ENCODE measurements around the gene SRCAP.

The SRCAP gene

GRCh38 chr16:30737794-30738648 is 39.0 kb downstream of the SRCAP start:
- no peak for DNase-seq

- no peak for DNase-seq
These were observed 40.3 kb downstream of the SRCAP start for GRCh38 chr16:30738984-30739951.

GRCh38 chr16:30740364-30741251 is 41.6 kb downstream of the SRCAP start:
- peak; percentile 9 for DNase-seq

- no peak for DNase-seq
These were observed 42.5 kb downstream of the SRCAP start for GRCh38 chr16:30741461-30741914.

GRCh38 chr16:30743716-30744115 is 44.7 kb downstream of the SRCAP start:
- DNase-seq, result no peak

- DNase-seq, result no peak
These were observed 45.2 kb downstream of the SRCAP start for GRCh38 chr16:30744183-30744582.

GRCh38 chr16:30745082-30745481 is 46.1 kb downstream of the SRCAP start:
- no peak for DNase-seq

- no peak for DNase-seq
These were observed 47.7 kb downstream of the SRCAP start for GRCh38 chr16:30746638-30747175.

- DNase-seq, result no peak
These were observed 48.4 kb downstream of the SRCAP start for GRCh38 chr16:30747331-30747730.

GRCh38 chr16:30747799-30748633 is 49.0 kb downstream of the SRCAP start, which contains the start of gene PHKG2:
Gene PHKG2 (plus strand): TSS chr16:30748425. CDS start chr16:30748821, 396 bp downstream.
- peak; percentile 98 for DNase-seq

GRCh38 chr16:30748634-30749445 is 49.9 kb downstream of the SRCAP start:
- DNase-seq, result no peak

- no peak for DNase-seq
These were observed 51.2 kb downstream of the SRCAP start for GRCh38 chr16:30750201-30750600.

GRCh38 chr16:30750876-30751465 is 52.0 kb downstream of the SRCAP start:
- DNase-seq, result no peak

GRCh38 chr16:30753596-30753995 is 54.6 kb downstream of the SRCAP start:
- no peak for DNase-seq

GRCh38 chr16:30755955-30756780 is 57.2 kb downstream of the SRCAP start:
- no peak for DNase-seq

GRCh38 chr16:30756781-30757100 is 57.8 kb downstream of the SRCAP start:
- no peak for DNase-seq

GRCh38 chr16:30757316-30757715 is 58.3 kb downstream of the SRCAP start:
- DNase-seq, result no peak

GRCh38 chr16:30758988-30759491 is 60.1 kb downstream of the SRCAP start:
- no peak for DNase-seq
